PFSK-1 (cell line): ENCODE measurements around the gene TBCD.

Experiments used
- FOXP2 ChIP-seq: optimal IDR thresholded peaks from 2 replicates; pipeline ENCODE3; 2011; ENCODE audit warnings: borderline replicate concordance, control low read depth, inconsistent platforms; ENCODE audit not compliant: insufficient read depth; ENCODE audit errors: extremely low read length, extremely low read depth
- POLR2AphosphoS5 ChIP-seq: IDR thresholded peaks from 2 replicates; pipeline ENCODE4 v1.6.1; 2012; ENCODE audit warnings: low read depth, mild to moderate bottlenecking, control low read depth, low read length, moderate library complexity
- REST ChIP-seq, 2 experiments: IDR thresholded peaks; 2 replicates each; pipeline versions ENCODE4 v1.6.1 to v1.8.0; 2011 to 2012; ENCODE audit warnings: low read depth in 2 of 2, low read length in 2 of 2, control low read depth in 1 of 2, inconsistent platforms in 1 of 2, mild to moderate bottlenecking in 1 of 2, moderate library complexity in 1 of 2; ENCODE audit not compliant: insufficient read depth in 1 of 2
- SIN3A ChIP-seq: IDR thresholded peaks from 2 replicates; pipeline ENCODE4 v1.6.1; 2012; ENCODE audit warnings: mild to moderate bottlenecking, low read length, moderate library complexity, borderline replicate concordance; ENCODE audit not compliant: insufficient read depth
- TAF1 ChIP-seq: IDR thresholded peaks from 2 replicates; pipeline ENCODE4 v1.6.1; 2012; ENCODE audit warnings: low read length, control low read depth, borderline replicate concordance; ENCODE audit not compliant: insufficient read depth

TBCD gene

GRCh38 chr17:82826956-82827355 is 75.1 kb downstream of the TBCD start:
- TF ChIP-seq TAF1, result no peak
- no peak for TF ChIP-seq POLR2AphosphoS5
- TF ChIP-seq SIN3A, result no peak
- TF ChIP-seq FOXP2, result no peak
- TF ChIP-seq REST (IDR thresholded peaks at IDR 0.05; ENCODE audit: insufficient read depth in 1 of 2, low read depth in 2 of 2, low read length in 2 of 2), result no peak

- no peak for TF ChIP-seq REST (IDR thresholded peaks at IDR 0.05; ENCODE audit: insufficient read depth in 1 of 2, low read depth in 2 of 2, low read length in 2 of 2)
- no peak for TF ChIP-seq POLR2AphosphoS5
- TF ChIP-seq TAF1, result no peak
- TF ChIP-seq SIN3A, result no peak
- no peak for TF ChIP-seq FOXP2
These were observed 77.1 kb downstream of the TBCD start for GRCh38 chr17:82828875-82829487.

- TF ChIP-seq REST (IDR thresholded peaks at IDR 0.05; ENCODE audit: insufficient read depth in 1 of 2, low read depth in 2 of 2, low read length in 2 of 2) (no peak), SIN3A (0 out of 2 replicates have a peak, but pooled peaks have one; percentile 28), POLR2AphosphoS5 (peak; percentile 41; the same call in 1 of the 2 replicates), FOXP2 (peak; percentile 91)
These were observed 78.4 kb downstream of the TBCD start for GRCh38 chr17:82830249-82830661.

- TF ChIP-seq FOXP2 (no peak), POLR2AphosphoS5 (no peak), REST (IDR thresholded peaks at IDR 0.05; ENCODE audit: insufficient read depth in 1 of 2, low read depth in 2 of 2, low read length in 2 of 2) (no peak), TAF1 (no peak), SIN3A (no peak)
These were observed 79.4 kb downstream of the TBCD start for GRCh38 chr17:82831041-82831817.

GRCh38 chr17:82831818-82832200 is 79.9 kb downstream of the TBCD start:
- TF ChIP-seq FOXP2 (no peak), POLR2AphosphoS5 (no peak), REST (IDR thresholded peaks at IDR 0.05; ENCODE audit: insufficient read depth in 1 of 2, low read depth in 2 of 2, low read length in 2 of 2) (no peak), TAF1 (no peak), SIN3A (no peak)
